GM21737 (cell line): ENCODE results near the gene FZD7.

Experiments used
- ATAC-seq: cut with Tn5 transposase; IDR thresholded peaks from one replicate; pipeline ENCODE4 v1.9.1; 2021; ENCODE audit warnings: mild to moderate bottlenecking, moderate library complexity; ENCODE audit not compliant: unreplicated experiment

FZD7 gene

DNA sequence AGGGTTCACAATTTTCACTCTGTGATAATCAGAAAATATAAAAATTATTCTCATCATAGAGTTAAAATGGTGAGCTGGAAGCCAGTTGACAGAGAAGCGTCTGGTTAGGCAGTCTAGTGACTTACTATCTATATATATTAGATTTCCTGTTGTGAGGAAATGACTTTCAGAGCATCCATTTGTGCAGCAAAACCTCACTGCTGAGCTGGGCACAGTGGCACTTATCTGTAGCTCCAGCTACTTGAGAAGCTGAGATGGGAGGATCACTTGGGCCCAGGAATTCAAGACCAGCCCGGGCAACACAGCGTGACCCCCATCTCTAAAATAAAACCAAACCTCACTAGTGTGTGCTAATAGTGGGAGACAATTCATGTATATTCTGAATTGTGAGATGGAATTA, 32.2 kb downstream of the FZD7 start:
- ATAC-seq, result no peak

DNA sequence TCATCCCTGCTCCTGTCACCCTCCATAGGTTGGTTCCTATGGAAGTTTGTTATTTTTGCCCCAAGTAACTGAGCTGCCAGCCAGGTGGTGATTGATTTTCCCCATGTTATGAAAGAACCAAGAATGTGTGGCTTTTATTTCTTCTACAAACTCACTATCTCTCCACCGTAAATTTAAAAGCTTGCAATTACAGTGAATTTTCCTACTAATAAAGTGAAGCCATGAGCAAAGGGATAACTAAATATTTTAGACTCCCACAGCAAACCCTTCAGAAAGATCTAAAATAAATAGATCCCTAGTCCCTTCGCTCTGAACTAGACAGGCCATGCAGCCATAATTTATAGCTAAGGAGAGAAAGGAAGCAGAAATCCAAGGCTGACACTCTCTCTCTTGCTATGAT, 33.2 kb downstream of the FZD7 start:
- ATAC-seq, result no peak

DNA sequence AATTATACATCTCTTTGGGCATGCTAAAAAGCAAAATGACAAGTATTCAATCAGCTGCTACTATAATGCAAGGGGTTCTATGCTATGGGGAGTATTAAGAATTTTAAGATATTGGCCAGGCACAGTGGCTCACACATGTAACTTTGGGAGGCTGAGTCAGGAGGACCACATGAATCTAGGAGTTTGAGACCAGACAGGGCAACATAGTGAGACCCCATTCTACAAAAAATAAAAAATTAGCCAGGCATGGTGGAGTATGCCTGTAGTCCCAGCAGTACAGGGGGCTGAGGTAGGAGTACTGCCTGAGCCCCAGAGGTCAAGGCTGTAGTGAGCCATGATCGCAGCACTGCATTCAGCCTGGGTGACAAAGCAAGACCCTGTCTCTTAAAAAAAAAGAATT, 33.9 kb downstream of the FZD7 start:
- no peak for ATAC-seq

DNA sequence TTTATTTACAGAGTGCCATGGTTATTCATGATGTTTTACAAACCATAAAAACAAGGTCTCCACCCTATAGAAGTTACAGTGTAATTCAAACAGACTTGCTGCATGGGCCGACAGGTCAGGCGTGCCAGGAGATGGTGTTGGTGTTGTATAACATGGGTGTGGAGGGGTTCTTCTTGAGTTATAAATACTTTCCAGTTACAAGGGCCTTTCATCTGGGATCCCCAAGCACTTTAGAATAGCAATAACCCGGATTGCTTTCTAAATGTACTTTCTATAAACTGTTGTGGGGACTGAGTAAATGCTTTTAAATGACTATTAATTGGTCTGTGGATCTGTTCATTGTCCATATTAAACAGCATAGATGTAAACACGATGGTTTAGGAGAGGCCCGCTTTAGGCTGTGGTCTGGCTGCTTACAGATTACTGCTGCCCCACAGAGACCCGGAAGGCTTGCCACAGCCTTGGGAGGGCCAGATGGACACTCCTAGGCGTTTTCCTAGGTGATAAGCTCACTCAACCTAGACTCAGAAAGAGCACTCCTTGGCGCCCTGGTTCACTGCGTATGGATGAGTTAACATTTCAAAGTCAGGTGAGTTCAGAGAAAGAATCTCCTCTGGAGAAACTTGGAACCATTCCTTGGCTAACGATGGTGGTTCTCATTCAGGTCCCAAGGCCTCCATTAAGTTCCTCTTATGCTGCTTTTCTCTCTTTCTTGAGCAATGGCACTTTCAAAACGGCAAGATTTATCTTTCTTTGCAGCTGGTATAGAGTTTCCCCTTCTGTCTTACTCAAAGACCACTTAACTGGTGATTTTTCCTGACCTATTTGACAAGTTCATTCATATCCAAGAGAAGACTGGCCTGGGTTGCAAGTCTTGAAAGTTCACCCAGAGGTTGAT, 35.8 kb downstream of the FZD7 start:
- no peak for ATAC-seq

DNA sequence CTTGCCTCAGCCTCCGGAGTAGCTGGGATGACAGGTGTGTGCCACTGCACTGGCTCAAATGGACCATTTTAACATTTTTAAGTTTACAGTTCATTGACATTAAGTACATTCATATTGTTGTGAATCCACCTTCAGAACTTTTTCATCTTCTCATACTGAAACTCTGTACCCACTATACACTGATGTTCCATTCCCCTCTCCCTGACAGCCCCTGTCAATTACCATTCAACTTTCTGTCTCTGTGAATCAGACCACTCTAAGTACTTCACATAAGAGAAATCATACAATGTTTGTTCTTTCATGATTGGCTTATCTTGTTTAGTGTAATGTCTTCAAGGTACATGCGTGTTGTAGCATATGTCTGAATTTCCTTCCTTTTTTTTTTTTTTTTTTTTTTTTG, 37.5 kb downstream of the FZD7 start:
- no peak for ATAC-seq

DNA sequence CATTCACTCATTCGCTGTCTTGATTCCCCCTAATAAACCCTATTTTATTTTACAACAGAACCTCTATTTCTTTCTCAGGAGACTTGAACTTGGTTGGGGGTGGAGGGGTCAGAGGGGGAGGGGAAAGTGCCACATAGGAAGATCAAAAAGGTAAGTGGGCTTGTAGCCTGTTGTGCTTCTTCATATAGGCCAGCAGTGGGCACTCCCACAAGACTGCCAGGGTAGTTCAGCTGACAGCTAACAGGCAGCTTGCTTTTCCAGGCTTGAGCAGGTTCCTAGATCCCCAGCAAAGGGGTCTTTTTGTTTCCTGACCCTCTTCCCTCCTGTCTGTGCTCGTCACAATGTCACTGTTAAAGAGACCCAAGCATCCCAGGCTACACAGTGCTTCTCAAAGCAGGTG, 38.6 kb downstream of the FZD7 start:
- ATAC-seq, result no peak

DNA sequence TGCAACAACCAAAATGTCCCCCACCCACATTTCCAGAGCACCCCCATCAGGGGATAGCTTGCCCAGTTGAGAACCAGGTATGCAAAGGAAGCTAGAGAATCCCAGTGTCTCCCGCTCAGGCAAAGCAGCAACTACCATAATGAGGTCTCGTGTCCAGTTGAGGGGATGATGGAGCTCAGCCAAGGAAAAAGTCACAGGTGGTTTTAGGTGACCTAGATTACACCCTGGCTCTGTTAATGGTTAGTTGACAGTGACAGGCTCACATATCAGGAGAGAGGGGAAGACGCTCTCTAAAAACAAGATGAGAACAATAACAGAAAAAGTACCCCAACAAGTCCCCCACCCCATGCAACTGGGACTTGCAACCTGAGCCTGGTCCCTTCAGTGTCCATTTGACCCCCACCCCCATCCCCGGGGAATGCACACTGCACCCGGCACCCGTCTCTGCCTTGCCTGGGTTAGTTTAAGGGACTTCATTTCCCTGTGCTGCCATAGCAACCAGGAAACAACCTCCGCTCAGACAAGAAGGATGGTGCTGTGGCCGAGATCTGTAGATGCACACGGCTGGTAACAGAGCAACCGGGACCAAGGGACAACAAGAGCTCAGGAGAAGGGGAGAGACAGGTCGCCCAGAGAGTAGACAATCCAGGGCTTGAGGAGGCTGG, 39.2 kb downstream of the FZD7 start, which contains the start of gene KIAA2012:
TSS of gene KIAA2012 (plus strand) at position 519 of the 665 bp plus-strand sequence. CDS start 373 bp downstream, outside the sequence.
- ATAC-seq, result no peak

DNA sequence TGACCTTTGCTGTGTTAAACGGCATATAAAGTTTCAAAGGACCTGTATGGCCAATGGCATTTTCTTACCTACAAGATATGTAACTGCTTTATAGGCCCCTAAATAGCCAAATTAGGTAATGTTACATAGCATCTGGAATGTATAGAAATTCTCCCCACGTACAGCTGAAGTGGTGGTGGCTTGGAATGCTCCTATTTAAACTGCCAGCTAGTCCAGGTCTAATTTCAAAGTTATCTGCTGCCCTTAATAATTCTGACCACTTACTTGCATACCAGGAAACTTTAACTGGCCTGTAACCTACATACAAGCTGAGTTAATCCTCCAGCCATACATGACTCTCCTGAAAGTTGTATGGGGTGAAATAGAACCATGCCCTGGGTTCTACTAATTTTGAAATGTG, 40.7 kb downstream of the FZD7 start:
- ATAC-seq, result no peak

DNA sequence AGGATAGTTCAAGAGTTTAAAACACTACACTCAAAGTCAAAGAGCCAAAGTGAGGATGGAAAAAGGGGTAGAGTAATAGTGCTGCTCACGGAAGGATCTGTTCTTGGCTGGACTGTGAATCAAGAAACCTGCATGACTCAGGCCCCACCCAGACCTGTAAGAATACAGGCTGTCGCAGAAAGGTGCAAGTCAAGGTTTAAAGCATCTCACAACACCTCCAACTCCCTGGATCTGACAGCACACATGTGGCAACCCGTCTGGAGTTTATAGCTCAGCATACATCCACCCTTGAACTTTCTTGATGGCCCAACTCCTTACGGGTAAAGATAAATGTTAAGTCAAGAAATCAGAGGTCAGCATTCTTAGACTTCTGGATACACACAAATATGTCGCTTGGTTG, 45.7 kb downstream of the FZD7 start:
- ATAC-seq, result no peak

DNA sequence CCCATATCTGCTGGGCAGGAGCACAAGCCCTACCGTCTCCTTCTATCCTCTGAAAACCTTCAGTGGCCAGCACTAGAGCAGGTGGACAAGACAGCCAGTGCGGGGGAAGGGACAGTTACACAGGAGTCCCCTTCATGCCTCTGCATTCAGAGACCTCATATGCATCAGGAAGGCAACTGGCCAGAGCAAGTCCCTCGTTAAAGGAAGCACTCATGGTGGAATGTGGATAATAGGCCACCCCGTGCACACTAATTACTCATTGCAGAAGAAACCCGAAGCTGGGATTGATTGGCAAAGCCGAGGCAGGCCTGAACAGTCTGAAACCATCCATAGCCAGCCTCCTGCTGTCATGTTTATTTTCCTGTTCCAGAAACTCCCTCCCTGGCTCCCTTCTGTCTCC, 50.6 kb downstream of the FZD7 start:
- ATAC-seq, result no peak
